EH (cell line): ENCODE measurements around the gene ZSCAN2.

ENCODE experiments used
- DNase-seq: peaks from one replicate; pipeline ENCODE4 v3.0.0-alpha.2; 2015; ENCODE audit warnings: low read depth

The ZSCAN2 gene

DNA sequence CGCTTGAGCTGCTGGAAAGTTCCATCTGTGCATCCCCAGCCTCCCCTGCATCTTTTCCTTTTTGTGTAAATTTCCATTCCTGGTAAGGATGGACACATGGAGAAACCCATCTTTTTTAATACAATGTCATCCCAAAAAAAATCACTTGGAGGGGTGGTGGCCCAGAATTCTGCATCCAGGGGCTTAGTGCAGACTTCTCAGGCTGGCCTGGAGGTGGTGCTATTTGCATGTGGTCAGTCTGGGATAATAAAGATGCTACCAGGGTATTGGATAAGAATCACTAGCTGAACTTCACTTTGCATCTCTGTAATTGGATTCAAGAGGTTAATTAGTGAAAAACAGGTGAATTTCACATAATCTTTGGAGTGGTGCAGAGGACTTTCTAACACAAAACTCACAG, 1.8 kb upstream of the ZSCAN2 start:
- DNase-seq = peak; percentile 66

DNA sequence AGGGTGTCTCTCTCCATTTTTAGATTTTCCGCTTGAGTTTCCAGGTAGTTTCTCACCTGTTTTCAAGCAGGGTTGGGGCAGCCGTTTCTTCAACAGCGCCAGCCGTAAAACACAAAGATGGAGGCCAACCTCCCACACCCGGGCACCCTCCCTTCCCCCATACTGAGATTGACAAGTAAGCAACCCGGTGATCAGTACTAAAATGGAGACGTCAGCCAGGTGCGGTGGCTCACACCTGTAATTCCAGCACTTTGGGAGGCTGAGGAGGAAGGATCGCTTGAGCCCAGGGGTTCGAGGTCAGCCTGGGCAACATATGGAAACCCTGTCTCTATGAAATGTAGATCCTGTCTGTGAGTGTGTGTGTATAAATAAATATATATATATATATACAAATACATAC, 903 bp upstream of the ZSCAN2 start:
- DNase-seq = no peak

DNA sequence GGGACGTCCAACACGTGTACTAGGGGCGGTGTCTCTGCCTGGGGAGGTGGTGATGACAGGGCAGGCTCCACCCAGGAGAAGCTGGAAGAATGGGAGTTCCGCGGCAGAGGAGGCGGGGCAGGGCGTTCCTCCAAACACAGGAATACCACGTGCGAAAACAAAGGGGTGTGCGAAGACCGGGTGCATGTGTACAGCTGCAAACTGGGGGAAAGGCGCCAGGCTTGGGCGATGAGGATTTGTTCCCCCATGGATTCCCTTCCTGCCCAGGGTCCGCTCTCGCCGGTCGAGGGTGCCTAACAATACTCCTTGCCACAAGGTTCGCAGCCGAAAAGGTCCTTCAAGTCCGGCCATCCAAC, 500 bp upstream of the ZSCAN2 start:
- DNase-seq = peak; percentile 88

DNA sequence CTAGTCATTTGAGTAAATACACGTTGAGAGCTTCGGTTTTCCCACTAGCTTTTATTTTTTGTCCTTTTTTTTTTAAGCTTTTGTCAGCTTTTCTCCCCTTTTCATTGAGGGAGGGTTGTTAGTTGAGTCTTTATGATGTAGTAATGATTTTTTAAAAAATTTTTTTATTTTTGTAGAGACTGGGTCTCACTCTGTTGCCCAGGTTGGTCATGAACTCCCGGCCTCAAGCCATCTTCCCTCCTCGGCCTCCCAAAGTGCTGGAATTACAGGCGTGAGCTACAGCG, 688 bp downstream of the ZSCAN2 start:
- no peak for DNase-seq

DNA sequence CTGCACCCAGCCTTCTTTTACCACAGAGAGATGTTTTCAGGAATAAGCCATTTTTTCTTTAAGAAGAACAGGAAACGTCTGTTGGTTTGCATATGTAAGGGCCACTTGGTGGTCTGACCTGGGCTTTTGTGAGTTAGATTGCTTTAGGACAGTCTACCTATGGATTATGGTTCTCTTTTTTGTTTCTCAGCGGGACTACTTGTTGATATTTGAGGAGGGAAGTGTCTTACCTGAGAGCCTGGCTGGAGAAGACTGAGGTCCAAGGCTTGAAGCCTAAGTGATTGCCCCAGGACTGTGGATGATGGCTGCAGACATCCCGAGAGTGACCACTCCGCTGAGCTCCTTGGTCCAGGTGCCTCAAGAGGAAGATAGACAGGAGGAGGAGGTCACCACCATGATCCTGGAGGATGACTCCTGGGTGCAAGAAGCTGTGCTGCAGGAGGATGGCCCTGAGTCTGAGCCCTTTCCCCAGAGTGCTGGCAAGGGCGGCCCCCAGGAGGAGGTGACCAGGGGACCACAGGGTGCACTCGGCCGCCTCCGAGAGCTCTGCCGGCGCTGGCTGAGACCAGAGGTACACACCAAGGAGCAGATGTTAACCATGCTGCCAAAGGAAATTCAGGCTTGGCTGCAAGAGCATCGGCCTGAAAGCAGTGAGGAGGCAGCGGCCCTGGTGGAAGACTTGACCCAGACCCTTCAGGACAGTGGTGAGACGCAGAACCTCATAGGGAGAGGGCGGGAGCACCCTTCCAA, 3.0 kb downstream of the ZSCAN2 start:
- no peak for DNase-seq

DNA sequence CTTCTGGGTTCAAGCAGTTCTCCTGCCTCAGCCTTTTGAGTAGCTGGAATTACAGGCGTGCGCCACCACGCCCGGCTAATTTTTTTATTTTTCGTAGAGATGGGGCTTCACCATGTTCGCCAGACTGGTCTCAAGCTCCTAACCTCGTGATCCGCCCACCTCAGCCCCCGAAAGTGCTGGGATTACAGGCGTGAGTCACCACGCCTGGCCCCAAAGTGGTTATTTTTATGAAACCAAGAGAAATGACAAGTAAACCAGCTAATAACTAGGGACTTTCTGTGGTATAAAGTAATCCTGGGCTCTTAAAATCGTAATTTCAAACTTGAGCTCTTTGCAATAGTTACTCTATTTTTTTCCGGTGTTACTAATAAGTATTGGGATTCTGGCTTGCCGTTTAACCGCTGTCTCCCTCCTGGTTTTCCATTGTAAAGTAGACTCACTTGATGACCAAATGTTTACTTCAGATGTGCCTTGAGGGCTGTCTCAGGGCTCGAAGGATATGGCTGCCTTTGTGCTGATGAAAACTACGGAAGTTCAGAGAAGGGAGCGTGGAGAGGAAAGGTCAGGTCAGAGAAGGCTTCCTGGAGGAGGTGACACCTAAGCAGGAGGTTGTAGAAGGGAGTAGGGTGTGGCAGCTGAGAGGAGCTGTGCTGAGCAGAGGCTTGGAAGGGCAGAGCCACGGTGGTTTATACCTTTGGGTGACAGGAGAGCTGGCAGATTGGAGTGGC, 4.2 kb downstream of the ZSCAN2 start:
- DNase-seq = no peak

DNA sequence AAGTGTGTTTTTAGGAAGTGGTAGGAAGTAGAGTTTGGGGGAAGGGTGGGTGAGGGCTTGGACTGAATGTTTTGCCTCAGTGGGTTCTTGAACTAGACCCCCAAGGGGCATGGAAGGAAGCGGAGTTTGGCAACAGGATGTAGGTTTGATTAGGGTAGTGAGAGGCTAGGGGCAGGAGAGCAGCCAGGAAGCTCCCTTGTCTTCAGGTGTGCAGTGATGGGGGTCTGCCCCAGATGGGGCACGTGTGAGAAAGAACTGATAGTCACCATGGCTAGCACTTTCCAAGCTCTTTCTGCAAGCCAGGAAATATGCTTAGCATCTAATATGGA, 4.7 kb downstream of the ZSCAN2 start:
- no peak for DNase-seq

DNA sequence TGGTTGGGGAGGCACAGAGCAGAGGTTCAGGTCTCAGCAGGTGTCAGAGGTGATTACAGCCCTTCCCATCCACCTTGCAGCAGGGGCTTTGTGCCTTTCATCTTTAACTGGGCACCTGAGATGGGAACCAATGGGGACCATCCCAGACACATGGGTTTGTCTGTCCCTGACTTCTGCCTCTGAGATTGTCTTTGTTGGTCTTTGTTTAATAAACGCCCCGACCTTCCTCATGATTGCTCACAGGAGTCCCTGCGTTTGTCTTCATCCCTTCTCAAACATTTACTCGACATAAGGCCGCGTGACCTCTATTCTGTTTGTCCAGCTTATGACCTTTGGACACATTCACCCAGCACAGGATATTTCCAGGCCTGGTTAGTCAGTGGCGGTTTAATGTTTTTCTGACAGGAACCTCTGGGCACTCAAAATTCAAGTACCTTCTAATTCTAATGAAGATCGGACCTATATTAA, 5.9 kb downstream of the ZSCAN2 start:
- no peak for DNase-seq

DNA sequence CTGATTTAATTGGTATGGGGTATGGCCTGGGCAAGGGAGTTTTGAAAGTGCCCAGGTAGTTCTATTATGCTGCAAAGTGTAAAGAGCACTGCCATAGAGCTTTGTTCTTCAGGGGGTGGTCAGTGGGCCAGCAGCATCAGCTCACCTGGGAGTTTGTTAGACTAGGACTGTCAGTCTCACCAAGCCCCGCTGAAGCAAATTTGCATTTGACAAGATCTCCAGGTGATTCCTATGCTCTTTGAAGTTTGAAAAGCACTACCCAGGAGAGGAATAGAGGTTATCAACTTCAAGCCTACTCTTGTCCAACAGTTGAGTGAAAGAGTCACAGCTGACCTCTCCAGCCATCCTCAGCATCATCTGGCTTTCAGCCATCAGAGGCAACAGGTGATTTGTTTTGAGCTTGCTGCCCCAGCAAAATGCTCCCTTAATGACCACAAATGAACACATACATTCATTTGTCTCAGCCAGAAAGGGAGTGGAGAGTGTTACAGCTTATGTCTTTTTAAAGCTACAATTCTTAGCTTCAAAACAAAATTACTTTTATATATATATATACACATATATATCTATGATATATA, 8.0 kb downstream of the ZSCAN2 start:
- no peak for DNase-seq

DNA sequence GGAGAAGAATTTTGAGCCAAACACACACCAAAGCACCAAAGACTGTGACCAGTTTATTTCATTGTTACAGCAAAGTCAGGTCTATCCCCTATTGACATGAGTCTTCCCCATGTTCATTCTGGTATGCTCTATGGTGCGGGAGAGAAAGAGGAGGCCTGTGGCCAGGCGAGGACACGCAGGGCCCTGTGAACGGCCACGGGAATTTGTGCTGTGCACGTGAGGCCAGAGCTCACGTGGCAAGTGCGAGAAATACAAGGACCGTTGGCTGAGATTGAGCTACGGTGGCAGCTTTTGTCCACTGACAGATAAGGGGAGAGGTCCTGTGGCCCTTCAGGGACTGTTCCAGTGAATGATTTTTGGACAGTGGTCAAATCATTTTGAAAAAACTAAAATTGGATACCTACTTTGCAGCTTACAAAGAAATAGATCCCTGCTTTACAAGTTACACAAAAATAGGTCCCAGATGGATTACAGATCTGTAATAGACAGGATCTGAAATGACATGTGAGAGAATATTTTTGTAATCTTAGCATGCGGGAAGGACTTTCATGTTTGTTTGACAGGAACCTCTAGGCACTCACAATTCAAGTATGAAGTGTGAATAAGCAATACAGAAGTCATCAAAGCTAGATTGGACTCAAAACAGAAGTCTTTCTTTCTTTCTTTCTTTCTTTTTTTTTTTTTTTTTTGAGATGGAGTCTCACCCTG, 9.2 kb downstream of the ZSCAN2 start:
- no peak for DNase-seq

DNA sequence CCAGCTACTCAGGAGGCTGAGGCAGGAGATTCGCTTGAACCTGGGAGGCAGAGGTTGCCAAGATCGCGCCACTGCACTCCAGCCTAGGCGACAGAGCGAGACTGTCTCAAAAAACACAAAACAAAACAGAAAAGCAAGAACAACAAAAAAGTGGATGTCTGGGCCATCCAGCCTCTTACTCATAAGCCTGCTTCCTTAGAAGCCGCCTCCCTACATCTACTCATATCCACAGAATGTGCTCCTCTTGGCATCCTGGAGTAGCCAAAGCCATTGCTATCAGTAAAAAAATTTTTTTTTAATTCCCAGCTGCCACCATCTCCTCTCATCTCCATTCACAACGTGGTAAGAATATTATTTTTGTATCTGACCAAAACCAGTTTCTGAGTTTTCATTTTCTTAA, 10.8 kb downstream of the ZSCAN2 start:
- DNase-seq = peak; percentile 35

DNA sequence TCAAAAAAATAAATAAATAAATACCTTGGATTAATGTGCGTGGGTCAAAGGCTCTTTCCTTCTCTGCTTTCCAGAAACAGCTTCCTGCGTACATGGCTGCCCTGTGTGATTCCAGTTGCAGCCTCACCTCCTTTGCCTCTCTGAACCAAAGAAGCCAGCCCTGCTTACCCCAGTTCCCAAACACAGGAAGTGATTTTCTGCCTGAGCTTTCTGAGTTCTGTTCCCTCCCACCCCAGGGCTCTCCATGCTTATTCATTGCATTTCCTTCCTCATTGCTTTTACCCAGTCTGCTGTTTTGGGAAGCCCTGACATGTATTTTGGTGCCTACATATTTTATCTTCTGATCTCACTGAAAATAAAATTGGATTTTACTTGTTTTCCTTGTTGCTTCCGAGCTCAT, 15.4 kb downstream of the ZSCAN2 start:
- no peak for DNase-seq

DNA sequence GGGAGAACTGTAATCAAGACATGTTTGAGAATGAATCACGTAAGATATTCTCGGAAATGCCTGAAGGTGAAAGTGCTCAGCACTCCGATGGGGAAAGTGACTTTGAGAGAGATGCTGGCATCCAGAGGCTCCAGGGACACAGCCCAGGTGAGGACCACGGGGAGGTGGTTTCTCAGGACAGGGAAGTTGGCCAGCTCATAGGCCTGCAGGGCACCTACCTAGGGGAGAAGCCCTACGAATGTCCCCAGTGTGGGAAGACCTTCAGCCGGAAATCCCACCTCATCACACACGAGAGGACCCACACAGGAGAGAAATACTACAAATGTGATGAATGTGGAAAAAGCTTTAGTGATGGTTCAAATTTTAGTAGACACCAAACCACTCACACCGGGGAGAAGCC, 19.8 kb downstream of the ZSCAN2 start:
- no peak for DNase-seq

DNA sequence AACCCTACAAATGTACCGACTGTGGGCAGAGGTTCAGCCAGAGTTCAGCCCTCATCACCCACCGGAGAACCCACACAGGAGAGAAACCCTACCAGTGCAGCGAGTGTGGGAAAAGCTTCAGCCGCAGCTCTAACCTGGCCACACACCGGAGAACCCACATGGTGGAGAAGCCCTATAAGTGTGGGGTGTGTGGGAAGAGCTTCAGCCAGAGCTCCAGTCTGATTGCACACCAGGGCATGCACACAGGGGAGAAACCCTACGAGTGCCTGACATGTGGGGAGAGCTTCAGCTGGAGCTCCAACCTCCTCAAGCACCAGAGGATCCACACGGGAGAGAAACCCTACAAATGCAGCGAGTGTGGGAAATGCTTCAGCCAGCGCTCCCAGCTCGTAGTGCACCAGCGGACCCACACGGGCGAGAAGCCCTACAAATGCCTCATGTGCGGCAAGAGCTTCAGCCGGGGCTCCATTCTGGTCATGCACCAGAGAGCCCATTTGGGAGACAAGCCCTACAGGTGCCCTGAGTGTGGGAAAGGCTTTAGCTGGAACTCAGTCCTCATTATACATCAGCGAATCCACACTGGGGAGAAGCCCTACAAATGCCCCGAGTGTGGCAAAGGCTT, 20.7 kb downstream of the ZSCAN2 start:
- DNase-seq = no peak

DNA sequence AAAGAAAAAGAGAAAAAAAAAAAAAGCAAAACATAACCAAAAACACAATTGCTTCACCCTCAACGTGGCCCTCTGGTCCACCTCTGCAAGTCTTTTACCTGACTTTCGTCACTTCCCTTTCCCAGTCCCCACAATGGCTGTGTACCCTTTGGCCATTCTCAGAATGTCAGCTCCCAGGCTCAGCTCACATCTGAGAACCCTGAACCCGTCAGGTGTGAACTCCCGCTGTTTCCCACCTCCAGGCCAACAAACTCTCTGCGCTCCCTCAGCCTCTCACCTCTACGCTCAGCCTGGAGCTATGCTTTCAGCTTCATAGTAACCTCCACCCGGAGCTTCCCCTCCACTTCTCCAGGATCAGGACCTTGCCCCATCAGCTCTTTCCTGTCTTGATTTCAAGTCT, 23.6 kb downstream of the ZSCAN2 start:
- DNase-seq = no peak

DNA sequence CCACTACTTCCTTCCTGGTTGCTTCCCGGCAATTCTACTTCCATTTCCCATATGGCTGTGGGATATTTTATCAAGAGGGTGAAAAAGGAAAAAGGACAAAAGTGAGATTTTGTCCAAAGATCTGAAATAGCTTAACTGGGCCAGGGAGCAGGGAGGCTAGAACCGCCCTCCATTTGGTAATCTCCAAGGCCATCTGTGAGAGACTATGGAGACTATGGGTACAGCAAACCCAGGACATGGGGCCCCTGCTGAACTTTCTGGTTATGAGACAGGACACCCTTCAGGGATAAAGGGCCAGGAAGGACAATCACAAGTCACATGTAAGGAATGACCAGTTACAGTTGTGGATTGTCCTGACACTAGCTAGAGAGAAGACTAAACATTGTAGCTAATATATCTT, 24.3 kb downstream of the ZSCAN2 start:
- no peak for DNase-seq

DNA sequence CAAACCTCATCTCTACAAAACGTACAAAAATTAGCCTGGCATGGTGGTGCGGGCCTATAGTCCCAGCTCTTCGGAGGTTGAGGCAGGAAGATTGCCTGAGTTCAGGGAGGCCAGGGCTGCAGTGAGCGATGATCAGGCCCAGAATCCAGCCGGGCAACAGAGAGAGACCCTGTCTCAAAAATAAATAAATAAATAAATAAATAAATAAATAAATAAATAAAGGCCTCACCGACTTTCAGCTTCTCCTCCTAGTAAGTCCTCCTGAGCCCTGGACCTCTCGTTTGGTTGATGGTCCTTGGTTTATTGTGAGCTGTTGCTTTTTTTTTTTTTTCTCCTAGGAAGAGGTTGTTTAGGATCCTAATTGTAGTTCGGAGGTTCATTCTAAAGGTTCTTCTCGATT, 28.2 kb downstream of the ZSCAN2 start:
- DNase-seq = no peak

DNA sequence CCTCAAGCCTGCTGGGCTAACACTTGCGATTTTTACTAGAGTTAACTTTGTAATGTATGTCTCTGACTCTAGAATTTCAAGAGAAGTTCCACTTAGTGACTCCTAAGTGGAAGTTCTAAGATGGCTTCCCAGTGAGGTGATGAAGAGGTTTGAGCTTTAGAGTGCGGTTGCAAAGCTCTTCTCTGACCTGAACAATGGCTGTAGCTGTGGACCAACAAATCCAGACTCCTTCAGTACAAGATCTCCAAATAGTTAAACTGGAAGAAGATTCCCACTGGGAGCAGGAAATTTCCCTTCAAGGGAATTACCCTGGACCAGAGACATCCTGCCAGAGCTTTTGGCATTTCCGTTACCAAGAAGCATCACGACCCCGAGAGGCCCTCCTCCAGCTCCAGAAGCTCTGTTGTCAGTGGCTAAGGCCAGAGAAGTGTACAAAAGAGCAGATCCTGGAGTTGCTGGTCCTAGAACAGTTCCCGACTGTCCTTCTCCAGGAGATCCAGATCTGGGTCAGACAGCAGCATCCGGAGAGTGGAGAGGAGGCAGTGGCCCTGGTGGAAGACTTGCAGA, 31.0 kb downstream of the ZSCAN2 start:
- DNase-seq = peak; percentile 50

DNA sequence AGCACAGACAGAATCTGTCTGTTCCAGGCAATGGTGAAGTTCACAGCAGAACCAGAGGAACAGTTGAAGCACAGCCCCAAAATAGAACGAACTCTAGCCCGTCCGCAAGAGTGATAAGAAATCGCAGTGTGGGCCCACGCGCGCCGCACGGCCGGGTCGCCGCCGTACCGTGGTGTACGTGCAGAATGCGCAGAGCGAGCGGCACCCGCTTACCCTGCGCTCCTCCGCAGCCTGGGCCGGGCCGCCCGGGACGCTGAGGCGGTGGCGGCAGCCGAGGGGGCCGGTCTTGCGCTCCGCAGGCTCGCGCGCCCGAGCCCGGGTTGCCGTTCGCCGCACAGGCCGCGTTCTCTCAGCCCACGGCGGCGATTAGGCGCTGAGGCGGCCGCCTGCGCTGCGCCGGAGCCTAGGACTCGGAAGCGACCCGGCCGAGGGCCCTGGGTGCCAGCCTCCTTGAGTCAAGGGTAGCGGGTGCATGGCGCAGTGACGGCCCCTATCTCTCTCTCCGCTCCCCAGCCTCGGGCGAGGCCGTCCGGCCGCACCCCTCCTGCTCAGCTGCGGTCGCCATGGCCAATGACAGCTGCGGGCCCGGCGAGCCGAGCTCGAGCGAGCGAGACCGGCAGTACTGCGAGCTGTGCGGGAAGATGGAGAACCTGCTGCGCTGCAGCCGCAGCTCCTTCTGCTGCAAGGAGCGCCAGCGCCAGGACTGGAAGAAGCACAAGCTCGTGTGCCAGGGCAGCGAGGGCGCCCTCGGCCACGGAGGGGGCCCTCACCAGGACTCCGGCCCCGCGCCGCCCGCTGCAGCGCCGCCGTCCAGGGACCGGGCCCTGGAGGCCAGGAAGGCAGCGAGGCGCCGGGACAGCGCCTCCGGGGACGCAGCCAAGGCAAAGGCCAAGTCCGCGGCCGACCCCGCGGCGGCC, 32.8 kb downstream of the ZSCAN2 start:
- DNase-seq = peak; percentile 80

DNA sequence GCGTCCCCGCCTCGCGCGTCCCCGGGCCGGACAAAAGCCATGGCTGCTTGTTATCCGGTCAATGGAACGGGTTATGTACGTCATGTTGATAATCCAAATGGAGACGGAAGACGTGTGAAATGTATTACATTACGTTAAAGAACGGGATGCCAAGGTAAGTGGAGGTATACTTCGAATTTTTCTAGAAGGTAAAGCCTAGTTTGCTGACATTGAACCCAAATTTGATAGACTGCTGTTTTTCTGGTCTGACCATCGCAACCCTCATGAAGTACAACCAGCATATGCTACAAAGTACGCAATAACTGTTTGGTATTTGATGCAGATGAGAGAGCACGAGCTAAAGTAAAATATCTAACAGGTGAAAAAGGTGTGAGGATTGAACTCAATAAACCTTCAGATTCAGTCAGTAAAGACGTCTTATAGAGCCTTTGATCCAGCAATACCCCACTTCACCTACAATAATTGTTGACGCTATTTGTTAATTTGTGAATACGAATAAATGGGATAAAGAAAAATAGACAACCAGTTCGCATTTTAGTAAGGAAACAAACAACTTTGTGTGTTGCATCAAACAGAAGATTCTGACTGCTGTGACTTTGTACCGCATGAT, 33.5 kb downstream of the ZSCAN2 start:
- DNase-seq = no peak

DNA sequence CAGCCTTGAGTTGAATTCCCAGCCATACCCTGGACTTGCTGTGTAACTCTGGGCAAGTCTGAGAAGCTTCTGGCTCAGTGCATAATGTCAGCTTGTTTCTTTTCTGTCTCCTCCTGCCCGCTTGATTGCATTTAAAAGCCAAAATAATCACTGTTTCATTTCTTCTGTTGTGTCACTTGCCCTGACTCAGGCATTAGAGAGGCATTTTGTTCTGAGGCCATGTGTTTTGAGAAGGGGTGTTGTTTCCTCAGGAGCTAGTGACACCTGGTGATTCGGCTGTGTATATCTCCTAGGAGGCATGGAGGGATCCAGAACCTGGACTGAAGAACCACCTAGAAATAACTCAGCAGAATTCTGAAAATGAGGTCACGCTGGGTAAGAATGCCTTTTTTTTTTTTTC, 37.3 kb downstream of the ZSCAN2 start:
- peak; percentile 19 for DNase-seq
